HG03558 (cell line): ENCODE results near the gene RELT.
"Not testable (repeated sequence)": the region's sequence is repeated elsewhere in the genome, so short reads cannot be mapped to it uniquely, and the experiment has no call there.

ENCODE experiments used
- ATAC-seq: cut with Tn5 transposase; IDR thresholded peaks from one replicate; pipeline ENCODE4 v1.9.1; 2021; ENCODE audit warnings: moderate number of reproducible peaks; ENCODE audit not compliant: unreplicated experiment; ENCODE audit errors: extremely low read depth

Gene RELT

DNA sequence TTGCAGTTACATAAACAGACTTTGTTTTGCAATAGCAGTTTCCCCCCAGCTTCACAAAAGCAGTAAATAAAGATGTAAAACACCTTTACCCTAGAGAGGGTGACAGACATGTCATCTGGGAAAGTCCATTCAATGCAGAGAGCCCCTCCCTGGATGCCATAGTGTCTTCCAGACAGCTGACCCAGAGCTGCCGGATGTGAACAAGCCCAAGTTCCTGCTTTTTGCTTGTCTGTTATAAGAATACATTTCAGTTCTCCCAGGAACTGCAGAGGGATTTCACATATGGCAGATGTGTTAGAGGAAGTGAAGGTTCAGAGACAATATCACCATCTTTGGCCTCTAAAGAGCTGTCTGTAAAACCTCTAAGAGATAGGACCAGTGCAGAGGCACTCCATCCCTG is 48.9 kb downstream of the RELT start:
- ATAC-seq: no peak

GRCh38 chr11:73426219-73426850 is 50.1 kb downstream of the RELT start:
- no peak for ATAC-seq

GRCh38 chr11:73428227-73428626 is 52.0 kb downstream of the RELT start:
- ATAC-seq: no peak

GRCh38 chr11:73428699-73429098 is 52.5 kb downstream of the RELT start:
- ATAC-seq: no peak

DNA sequence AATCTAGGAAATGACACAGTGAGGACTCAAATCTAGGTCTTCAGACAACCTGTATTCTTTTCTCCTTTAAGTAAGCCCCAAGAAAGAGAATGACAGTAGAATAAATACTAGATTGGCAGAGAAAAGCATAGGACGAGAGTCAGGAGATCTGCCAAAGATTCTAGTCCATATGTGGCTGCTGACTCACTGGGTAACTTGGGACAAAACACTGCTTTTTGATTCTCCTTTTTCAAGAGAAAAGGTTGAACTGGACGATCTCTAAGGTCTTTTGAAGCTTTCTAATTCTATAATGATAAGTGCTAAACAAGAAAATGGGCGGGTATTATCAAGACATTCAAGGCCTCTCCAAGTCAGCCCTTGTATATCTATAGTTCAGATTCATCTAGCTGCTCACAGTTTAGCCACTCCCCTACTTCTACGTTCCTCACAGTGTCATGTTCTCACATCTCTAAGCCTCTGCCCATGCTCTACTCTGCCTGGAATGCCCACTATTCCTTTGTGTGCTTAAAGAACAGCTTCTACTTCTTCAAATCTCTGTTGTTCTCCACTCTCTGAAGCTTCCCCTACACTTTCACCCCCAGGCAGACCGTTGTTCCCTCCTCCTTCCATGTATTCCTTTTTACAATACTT is 53.0 kb downstream of the RELT start:
- no peak for ATAC-seq

DNA sequence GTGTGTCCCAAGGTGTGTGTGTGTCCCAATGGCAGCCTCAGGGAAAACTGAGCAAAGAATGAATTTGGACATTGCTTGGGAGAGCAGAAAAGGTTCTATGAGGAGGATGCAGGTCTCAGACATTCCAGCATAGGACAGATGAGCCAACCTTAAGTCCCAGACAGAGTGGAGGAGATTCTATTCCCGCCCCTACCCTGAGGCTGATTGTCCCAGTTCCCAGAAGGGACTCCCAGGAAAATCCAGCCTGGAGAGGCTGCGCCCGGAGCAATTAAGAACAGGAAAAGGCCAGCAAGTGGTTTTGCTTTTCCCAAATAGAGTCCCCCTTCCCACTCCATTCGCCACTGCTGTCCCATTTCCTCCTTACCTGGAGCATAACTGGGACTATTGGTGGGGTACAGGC is 54.1 kb downstream of the RELT start:
- ATAC-seq: no peak

GRCh38 chr11:73431396-73431795 is 55.2 kb downstream of the RELT start:
- ATAC-seq: no peak

DNA sequence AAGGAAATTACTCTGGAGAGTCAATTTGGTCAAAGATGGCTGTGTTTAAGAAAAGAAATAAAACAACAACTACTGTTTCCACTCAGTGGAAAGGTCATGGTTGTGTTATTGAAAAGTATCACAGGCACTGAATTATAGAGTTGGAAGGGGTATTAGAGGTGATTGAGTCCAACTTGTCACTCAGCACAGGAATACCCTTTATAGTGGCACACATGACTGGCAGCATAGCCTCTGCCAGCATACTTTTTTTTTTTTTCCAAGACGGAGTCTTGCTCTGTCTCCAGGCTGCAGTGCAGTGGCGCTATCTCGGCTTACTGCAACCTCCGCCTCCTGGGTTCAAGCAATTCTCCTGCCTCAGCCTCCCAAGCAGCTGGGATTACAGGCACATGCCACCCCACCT is 60.7 kb downstream of the RELT start:
- not testable (repeated sequence) for ATAC-seq

DNA sequence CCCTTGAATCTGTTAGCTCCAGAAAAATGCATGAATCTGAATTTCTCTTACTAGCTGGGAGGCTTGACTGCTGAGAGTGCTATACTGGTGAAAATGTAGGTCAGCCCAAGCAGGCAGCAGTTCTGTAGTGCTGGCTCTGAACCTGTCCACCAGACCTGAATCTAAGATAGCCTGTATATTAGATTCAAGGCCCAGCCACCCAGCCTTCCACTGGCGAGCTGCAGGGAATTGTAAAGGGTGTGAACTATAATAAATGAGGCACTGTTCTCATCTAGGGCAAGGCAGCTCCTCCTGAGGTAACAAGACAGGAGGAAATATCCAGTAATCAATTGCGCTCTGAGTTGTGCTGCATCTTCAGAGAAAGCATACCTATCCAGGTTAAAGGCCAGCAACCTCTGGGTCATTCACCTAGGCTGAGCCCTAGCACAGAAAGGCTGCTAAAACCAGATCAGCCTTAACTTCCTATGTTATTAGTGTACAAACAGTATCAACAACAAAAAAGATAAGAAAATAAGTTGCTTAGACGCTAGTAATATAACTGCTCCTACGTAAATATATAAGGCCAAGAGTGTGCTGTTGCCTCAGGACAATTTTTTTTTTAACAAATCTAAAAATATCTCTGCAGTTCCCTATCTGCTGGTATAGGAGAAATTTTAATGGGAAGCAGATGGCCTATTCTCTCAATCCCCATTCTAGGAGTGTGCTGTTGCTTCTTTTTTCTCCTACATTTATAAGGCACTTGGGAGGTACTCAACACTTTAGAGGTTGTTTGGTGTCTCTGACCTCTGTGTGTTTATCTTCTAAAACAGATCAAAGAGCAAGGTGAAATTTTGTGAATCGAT is 63.0 kb downstream of the RELT start:
- ATAC-seq: no peak

GRCh38 chr11:73445980-73446379 is 69.8 kb downstream of the RELT start:
- ATAC-seq: no peak

GRCh38 chr11:73446766-73447165 is 70.6 kb downstream of the RELT start:
- ATAC-seq: no peak
